GM21526 (cell line): ENCODE results near the gene HMX1.

Experiments used
- ATAC-seq: cut with Tn5 transposase; IDR thresholded peaks from one replicate; pipeline ENCODE4 v1.9.1; 2021; ENCODE audit warnings: moderate library complexity; ENCODE audit not compliant: unreplicated experiment, low FRiP score

Gene HMX1

DNA sequence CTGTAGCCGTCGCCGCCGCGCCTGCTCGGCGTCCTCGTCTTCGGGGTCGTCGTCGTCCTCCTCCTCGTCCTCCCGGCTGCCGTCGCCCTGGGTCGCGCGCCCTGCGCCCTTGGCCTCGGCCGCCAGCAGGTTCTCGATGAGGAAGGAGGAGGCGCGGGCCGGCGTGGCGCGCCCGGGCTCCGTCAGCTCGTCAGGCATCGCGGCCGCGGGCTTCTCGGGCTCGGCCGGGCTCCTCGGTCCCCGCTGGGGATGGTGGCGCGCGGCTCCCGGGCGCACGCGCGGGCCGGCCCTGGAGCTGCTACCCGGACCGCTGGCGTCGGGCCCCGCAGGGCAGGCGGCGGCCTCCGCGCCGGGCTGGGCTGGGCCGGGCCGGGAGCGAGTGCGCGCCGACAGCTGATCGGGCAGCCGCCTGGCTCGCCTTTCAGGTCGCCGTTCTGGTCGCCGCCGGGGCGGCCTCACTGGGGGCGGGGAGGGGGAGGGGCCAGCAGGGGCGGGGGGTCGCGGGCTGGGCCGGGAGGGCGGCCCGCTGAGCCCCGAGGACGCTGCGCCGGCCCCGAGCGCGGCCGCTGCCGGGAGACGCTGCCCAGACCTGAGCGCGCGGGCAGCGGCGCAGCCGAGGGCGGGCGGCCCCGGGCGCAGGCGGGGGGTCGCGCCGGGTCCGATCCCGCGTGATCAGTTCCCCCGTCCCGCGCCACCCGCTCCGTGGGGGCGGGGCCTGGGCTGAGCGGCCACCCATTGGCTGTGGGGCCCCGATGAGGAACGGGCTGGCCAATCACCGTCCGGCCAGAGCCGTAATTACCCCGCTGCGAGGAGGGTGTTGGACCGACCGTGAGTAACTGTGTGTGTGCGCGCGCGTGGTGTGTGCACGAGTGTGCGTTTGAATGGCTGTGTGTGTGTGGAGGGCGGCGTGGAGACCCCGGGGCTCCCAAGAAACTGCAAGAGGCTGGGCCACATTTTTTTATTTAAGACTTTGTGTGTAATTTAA is at the start of gene HMX1:
TSS of gene HMX1 (minus strand) at position 423 of the 985 bp plus-strand sequence. CDS start at position 198, 225 bp downstream.
- no peak for ATAC-seq

DNA sequence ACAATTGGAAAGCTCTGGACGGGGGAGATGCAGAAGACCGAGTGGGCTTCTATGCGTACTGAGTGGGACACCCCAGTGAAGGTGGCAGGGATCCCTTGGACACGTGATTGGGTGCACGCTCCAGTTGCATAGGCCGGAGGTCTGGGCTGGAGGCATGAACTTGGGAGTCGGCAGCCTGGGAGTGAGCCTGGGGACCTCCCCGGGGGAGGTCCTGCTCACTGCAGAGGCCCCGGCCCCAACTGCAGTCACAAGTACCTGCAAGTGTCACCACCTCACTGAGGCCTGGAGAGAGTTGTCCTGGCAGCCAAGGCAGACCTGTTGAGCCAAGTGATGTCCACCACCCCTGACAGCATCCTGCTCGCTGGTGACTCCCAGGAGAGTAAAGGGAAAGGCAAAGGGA is 49.3 kb upstream of the HMX1 start:
- ATAC-seq = no peak

DNA sequence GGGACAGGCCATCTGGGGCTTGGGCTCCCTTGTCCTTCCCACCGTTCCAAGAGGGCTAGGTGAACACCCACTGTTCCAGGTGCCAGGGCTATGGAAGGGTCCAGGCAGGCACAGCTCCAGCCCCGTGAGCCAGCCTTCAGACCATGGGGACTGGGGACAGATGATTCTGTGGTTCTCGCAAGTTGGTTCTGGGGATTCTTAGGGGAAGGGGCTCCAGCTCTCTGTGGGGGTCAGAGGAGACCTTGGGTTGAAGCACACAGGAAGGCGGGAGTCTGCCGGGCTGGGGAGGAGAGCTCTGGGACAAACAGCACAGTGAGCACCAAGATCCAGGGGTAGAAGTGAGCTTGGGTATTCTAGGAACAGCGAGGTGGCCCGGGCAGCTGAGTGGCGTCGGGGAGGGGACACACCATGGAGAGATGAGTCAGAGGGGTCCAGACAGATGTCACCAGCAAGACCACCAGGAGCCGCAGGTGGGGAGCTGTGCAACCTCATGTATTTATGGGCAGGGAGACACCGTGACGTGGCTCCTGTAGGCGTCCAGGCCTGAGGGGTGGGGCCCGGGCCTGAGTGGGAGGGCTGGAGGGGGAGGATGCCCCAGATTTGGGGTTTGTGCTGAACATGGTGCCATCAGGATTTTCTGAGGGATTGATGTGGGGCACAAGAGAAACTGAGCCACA is 48.8 kb upstream of the HMX1 start:
- no peak for ATAC-seq

DNA sequence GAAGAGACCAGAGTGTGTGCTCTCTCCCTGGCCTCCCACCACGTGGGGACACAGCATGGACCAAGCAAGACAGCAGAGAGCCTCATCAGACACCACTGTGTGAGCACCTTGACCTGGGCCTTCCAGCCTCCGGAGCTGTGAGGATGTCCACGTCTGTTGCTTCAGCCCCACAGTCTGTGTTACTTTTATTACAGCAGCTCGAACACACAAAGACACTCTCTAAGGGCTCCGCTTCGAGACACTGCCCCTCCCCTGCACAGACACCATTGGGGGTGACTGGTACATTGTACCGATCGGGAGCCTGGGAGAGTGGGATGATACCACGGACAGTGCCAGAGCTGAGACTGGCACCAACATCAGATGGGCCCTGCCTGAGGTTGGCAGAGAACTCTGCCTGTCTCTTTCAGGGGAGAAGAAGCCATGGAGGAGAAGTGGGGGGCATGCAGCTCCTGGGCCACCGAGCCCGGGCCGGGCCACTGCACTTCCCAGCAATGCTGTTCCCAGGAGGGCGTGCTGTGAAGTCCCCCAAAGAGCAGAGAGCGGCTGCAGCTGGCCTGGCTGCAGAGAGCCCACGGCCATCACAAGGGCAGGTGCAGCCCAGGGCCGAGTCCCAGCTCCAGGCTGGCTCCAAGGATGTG is 48.1 kb upstream of the HMX1 start:
- no peak for ATAC-seq

DNA sequence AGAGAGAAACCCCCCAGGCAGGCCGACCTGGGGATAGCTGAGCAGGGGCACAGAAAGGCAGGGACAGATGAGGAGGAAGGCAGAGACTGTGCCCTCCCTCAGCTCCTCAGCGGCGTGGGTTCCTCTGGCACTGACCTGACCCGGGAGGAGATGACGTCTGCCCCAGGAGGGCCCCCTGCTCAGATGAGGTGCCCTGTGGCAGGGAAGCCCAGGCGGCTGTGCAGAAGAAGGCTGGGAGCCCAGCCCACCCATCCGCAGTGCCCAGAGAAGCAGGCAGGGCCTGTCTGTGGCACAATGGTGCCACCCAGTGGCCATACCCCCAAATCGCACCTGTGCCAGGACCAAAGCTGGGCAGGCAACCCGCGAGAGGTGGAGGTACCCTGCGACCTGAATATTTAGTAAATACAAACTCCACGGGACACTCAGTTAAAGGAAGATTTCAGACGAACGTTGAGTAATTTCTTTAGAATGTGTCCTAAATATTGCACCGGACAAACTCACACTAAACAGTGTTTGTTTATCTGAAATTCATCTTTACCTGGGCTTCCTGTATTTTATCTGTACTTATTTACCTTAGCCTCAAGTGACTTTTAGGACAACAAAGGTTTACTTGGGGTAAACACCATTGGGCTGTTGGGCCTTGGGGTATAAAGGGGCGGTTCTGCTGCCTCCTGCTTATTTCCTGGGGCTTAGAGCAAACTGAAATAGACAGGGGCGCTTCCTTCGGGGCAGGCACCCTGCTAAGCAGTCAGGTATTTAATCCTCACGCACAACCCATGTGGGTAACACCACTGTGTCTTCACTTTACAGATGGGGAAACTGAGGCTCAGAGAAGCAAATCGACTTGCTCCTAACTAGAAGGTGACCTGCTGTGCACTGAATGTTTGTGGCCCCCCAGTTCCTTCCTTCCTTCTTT is 46.5 kb upstream of the HMX1 start:
- ATAC-seq = peak; percentile 85

DNA sequence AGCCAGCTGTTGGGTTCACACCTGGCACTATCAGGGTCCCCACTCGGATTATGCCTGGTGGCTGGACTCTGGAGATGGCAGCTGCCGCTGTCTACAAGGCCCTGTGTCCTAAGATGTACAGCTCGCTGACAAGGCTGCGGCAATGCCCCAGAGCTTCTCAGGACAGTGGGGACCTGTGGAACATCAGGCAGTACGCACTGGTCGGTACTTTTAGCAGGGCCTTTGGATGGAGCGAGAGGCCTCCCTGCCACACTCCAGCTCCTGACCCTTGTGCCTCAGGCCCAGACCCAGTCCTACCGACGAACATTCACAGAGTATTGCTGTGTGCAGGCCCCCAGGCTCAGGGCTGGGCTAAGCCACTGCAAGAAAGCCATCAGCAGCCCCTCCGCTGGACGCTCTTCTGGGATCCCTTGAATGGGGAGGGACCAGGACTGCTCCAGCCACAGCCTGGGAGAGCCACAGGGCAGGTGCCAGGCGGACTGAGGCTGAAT is 45.7 kb upstream of the HMX1 start:
- no peak for ATAC-seq

DNA sequence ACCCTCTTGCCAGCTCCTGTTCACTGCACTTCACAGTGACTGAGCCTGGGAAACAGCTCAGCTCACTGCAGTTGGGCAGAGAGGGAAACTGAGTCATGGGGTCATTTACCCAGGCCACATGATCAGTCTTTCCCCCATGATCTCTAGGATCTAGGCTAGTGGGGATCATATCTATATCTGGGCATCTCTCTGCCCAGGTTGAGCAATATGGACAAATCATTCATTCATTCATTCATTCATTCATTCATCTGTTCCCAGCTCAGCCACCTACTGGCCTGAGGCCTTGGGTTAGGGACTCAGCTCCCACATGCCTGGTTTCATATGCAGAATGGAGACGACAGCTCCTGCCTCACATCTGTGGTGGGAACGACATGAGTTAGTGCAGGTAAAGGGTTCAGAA is 45.3 kb upstream of the HMX1 start:
- no peak for ATAC-seq

DNA sequence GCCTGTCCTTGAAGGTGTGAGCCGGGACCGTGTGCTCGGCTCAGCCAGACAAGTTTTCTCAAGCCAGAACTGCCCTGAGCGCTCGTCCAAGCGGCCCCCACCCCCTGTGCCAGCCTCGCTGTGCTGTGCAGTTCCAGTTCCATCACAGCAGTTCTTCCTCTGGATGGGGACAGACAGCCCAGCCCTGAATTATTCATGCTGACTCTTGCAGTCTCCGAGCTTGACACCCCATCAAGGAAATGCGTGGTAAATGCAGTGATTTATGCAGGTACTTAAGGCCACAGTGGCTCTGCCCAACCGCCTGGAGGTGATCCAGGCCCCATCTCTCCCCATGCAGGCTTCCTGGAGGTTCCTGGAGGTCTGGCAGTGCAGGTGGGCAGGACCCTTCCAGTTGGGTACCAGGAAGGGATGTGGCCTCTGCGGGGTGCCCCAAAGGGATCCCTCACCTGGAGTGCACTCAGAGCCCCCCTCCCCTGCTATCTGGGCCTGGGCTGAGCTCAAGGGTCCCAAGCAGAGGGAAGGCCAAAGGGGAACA is 44.8 kb upstream of the HMX1 start:
- no peak for ATAC-seq

DNA sequence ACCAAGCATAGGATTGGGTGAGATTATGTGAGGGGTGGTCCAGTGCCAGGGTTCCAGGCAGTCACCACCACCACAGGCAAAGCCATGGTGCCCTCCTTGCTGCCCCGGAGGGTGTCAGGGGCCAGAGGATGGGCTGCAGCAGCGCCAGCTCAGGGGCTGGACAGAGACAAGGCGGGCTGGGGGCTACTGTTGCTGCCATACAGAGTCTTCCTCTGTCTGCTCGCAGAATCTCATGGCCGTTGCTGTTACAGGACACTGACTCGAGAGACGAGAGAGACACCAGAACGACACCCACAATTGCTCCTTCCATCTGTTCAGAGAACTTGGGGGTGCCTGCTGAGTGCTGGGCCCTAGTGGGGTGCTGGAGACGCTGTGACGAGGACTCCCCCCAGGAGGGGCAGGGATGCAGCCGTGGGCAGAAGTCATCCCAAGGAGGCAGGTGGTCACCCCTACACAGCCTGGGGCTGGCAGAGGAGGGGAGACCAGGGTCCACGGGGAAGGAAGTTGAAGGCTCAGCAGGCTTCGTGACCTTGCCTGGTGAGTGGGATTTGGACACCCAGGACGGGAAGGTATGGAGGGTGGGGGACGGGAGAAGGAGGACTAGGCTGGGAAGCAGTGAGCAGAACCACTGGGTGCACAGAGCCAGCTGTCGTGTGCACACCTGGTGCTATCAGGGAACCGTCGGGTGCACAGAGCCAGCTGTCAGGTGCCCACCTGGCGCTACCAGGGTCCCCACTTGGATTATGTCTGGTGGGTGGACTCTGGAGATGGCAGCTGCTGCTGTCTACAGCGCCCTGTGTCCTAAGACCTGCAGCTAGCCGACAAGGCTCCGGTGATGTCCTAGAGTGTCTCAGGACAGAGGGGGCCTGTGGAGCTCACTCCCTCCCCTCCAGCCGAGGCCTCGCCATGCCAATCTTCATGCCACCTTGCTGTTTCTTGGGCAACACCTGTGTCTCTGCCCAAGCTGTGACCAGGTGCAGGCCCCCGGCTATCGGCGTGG is 43.9 kb upstream of the HMX1 start:
- ATAC-seq = no peak

DNA sequence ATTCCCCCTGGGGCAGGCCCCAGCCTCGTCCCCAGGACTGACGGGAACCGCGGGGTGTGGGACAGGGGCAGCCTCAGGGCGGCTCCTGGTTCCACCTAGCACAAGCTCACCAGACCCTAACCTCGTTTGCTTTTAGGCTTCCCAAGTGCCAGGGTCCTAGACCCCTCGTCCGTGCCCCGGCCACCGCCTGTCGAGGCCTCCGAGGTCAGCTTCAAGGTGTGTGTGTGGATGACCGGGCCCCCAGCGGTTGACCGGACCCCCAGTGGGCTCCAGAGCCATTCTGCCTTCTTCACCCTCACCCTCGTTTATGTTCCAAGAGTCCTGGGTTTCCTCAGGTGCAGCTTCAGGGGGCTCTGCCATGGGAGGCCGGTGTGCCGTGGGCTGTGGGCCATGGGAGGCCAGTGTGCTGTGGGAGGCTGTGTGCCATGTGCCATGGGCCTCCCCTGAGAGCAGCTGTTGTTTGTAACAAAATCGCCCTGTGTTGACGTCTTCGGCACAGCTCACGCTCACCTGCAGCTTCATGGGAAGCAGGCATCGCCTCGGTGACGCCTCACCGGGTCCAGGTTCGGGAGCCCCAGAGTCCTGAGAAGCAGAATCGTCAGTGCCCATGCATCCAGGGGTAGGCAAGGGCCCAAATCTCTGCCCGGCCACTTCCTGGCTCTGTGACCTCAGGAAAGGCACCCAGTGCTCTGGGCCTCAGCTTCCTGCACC is 43.0 kb upstream of the HMX1 start:
- no peak for ATAC-seq

DNA sequence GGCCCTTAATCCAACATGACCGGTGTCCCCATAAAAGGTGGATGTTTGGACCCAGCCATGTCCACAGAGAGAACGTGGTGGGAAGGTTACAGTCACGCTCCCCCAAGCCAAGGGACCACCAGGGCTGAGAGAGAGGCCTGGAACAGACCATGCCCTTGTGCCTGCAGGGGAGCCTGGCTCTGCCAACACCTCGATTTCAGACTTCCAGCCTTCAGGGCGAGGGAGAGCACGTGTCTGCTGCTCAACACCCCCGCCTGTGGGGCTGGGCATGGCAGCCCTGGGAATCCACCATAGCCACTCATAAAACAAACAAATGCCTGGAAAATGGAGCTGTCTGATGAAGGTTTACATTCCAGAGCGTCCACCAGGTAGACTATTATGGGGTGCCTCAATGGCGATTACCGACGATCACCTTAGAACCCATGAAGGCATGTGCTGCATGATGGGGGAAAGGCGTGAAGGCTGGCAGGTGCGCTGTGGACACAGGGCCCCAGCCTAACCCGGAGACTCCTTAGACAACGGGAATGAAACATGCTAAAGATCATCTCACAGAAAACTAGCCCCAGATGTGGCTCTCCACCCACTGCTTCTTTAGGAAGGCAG is 42.3 kb upstream of the HMX1 start:
- ATAC-seq = no peak

DNA sequence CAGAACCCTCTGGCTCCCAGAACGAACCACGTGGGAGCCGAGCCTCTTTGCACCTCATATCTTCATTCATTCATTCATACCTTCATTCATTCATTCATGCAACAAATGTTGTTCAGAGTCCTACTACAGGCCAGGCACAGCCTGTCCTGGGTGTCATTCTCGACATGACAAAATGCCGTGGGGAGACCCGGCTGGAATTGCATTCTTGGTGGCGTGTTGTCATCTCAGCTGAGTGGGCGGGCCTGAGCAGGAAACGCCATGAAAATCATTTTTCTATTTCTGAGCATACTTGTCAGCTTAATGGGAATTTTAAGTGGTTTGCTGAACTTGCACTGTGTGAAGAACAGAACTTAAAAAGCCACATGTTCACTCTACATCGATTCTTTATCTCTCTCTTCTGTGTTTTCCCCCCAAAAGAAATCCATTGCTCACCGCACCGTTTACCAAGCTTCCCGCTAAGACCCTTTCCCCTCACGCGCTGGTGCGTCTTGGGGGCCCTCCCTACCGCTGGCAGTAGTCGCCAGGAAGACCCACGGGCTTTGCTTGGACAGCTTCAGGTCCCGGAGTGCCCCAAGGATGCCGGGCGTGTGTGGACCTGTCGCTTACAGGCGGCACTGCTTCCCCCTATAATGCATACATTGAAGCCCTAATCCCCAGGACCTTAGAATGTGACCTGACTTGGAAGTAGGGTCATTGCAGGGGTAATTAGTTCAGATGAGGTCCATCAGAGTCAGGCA is 41.6 kb upstream of the HMX1 start:
- no peak for ATAC-seq

DNA sequence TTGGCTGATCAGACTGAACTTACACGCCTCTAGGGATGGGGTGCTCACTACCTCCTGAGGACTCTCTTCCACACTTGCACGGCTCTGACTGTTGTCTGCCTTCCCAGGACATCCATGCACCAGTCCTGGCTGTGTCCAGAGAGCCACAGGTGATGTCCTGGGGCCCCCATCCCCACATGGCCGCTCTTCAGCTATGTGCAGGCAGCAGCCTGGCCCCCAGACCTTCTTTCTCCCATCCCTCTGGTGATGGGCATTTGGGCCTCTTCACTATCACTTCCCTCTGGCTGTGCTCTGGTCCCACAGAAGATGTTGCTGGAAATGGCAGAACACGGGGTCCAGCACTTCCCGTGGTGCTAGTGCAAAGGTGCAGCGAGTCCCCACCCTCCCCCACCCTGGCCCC is 40.9 kb upstream of the HMX1 start:
- ATAC-seq = no peak

DNA sequence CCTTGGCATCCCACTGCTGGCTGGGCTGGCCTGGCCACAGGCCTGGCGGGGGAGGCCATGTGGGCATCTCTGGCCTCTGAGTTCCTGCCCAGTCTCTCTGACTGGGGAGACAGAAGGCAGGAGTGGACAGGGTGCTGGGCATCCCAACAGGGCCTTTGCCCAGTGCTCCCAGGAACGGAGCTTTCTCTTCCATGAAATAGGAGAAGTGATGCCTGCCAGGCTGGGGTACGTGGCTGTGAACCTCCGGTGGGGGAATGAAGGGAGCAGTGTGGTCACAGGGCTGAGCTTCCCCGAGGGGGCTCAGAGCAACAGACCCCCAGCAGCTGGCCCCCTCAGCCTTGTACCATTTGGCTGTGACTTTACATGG is 40.4 kb upstream of the HMX1 start:
- ATAC-seq = no peak

DNA sequence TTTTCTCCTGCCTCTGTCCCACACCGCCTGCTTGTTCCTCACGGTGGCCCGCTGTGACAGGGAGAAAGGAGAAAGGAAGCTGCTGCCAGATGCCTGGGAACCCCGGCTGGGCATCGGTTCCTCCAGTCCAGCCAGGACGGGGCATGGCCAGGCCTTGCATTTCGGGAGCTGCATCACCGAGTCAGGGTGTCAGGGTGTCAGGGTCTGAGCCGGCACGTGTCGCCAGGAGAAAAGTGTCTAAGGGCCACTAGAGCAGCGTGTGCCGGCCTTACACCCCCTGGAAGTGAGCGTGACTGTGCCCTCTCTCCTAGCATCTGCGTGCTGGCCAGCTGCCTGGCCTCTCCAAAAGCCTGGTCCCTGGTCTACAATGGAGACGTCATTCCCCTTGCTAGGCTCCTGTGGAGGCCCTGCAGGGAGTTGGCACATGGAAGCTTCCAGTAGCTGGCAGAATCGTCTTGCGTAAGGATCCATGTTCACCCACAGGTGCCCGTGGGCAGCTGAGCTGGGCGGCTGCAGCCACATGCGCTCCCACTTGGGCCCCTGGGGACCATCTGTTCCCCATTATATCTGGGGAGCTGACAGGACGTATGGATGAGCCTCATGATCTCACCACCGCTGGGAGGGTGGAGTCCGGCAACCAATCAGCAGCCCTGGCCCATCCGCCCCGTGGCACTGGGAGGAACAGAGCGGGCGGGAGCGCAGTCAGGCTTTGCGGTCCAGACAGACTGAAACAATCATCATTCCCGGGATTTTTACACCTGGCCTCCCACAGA is 39.9 kb upstream of the HMX1 start:
- ATAC-seq = no peak

DNA sequence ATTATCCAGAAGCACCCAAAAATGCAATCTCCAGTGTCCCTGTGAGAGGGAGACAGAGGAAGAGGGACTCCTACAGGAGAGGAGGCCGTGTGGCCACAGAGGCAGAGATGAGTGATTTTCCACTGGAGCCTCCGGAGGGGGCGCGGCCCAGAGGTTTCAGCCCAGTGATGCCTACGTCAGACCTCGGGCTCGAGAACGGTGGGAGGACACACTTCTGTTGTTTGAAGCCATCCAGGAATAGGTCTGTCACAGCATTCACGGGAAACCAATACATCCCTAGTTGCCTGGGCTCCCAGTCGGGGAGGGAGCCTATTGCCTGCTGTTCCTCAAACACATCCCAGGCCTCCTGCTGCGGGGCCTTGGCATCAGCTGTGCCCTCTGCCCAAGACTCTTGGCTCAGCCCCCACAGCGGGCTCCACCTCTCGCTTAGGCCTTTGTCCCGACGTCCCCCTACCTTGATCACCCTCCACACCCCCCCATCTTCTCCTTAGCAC is 39.2 kb upstream of the HMX1 start:
- no peak for ATAC-seq
